ENCODE results near the gene AKAP13. TPM values are rescaled to one million over a fixed set of nuclear protein-coding genes. Genes with fewer than 3 reads are reported as not detected.

The AKAP13 gene
- total and polyA plus RNA-seq, 2 of the 13 experiments (the other 11 are each of a cell fraction or from before 2014, with no cell fraction given): 6.7 to 27.1 TPM

GRCh38 chr15:85495544-85495943, 115.1 kb downstream of the AKAP13 start:
- Histone ChIP-seq H3K4me1 (ENCODE audit: insufficient read depth, low read length) (peaks cover 19% of the 10 kb centered on the region), H2AFZ (ENCODE audit: low read length) (no peak overlapping the region), H3K27me3 (ENCODE audit: control insufficient read depth in 1 of 2, insufficient read depth in 2 of 2, low read length in 2 of 2) (no peaks in the 10 kb centered on the region), H3K36me3 (replicated peaks in 1 of 2; ENCODE audit: control insufficient read depth in 1 of 2, insufficient read depth in 2 of 2, low read length in 2 of 2) (no peaks in the 10 kb centered on the region), H3K4me2 (ENCODE audit: low read depth, low read length) (no peak overlapping the region), H3K4me3 (replicated peaks in 1 of 3; ENCODE audit: insufficient read depth in 1 of 3, low read depth in 2 of 3, low read length in 3 of 3) (no peak overlapping the region), H3K9ac (ENCODE audit: insufficient read depth, low read depth, low read length) (no peak overlapping the region), H4K20me1 (ENCODE audit: insufficient read depth, low read length) (no peaks in the 10 kb centered on the region), H3K27ac (ENCODE audit: extremely low read length, insufficient read depth, low read length) (no peak overlapping the region), H3K9me3 (ENCODE audit: low read length) (no peaks in the 10 kb centered on the region), H3K79me2 (ENCODE audit: insufficient read depth, low read length) (peaks cover 2% of the 10 kb centered on the region)
- in situ Hi-C loops (cut with HindIII; ENCODE audit: extremely low pct_ligation_motif_present, low pct_unique_long_range_greater_than_20kb) (no loop called here), intact Hi-C loops (cut with micrococcal nuclease; ENCODE audit: unreplicated experiment) (no loop called here)
- WGBS (ENCODE audit: low lambda C conversion rate): 91% methylated on average over 2 of the region's 2 CpGs
- DNase-seq (ENCODE audit: low spot score) (no peak), FAIRE-seq (no peak), ATAC-seq (no peak)
- no TSS peak for BruUV-seq (replicated peaks)
- no peak for TF ChIP-seq ZNF446 (CRISPR knock-in tag; IDR thresholded peaks at IDR 0.05)
- TF ChIP-seq ZNF749 (CRISPR knock-in tag; IDR thresholded peaks at IDR 0.05; ENCODE audit: borderline replicate concordance): no peak
- no peak for TF ChIP-seq SALL1 (CRISPR knock-in tag; IDR thresholded peaks at IDR 0.05)
- no peak for TF ChIP-seq SP5 (CRISPR knock-in tag; IDR thresholded peaks at IDR 0.05; ENCODE audit: borderline replicate concordance, low read depth)
- TF ChIP-seq SMAD9 (CRISPR knock-in tag; IDR thresholded peaks at IDR 0.05): no peak
- no peak for TF ChIP-seq ZNF382 (CRISPR knock-in tag; IDR thresholded peaks at IDR 0.05; ENCODE audit: borderline replicate concordance)
- TF ChIP-seq CAMTA2 (CRISPR knock-in tag; IDR thresholded peaks at IDR 0.05; ENCODE audit: borderline replicate concordance): no peak
- no peak for TF ChIP-seq ARID4A (CRISPR knock-in tag; IDR thresholded peaks at IDR 0.05; ENCODE audit: borderline replicate concordance)
- TF ChIP-seq GABPB1 (CRISPR knock-in tag; IDR thresholded peaks at IDR 0.05): no peak
- no peak for TF ChIP-seq PHF5A (CRISPR knock-in tag; IDR thresholded peaks at IDR 0.05; ENCODE audit: low read depth, unreplicated experiment)
- TF ChIP-seq SCMH1 (CRISPR knock-in tag; IDR thresholded peaks at IDR 0.05; ENCODE audit: borderline replicate concordance): no peak
- TF ChIP-seq NCOA1 (CRISPR knock-in tag; IDR thresholded peaks at IDR 0.05): no peak
- no peak for TF ChIP-seq MXI1 (IDR thresholded peaks at IDR 0.05; ENCODE audit: borderline replicate concordance, low read depth, low read length)
- TF ChIP-seq ZNF350 (CRISPR knock-in tag; IDR thresholded peaks at IDR 0.05; ENCODE audit: borderline replicate concordance, low read depth): no peak
- no peak for TF ChIP-seq ZNF709 (CRISPR knock-in tag; IDR thresholded peaks at IDR 0.05)
- TF ChIP-seq ZNF652 (CRISPR knock-in tag; IDR thresholded peaks at IDR 0.05; ENCODE audit: borderline replicate concordance, low read depth): no peak
- TF ChIP-seq SMC3 (IDR thresholded peaks at IDR 0.05; ENCODE audit: low read length): no peak
- POLR2A ChIA-PET: no interaction called here
- CTCF ChIA-PET (ENCODE audit: low intra/inter-chr PET ratio, low total read pairs): no interaction called here
